Activated CD8-positive, alpha-beta memory T cell treated with anti-CD3 and anti-CD28 coated beads, Interleukin-2, amount 50 U/mL, for 1 hour (primary cell): ENCODE measurements around the gene AKAP1.
A peak's percentile ranks its signal among the peaks of the same experiment; 100 is the strongest.

Experiments used
- DNase-seq: peaks from one replicate; pipeline ENCODE4 v3.0.0-alpha.2; 2020; ENCODE audit errors: extremely low read depth

Gene AKAP1

DNA sequence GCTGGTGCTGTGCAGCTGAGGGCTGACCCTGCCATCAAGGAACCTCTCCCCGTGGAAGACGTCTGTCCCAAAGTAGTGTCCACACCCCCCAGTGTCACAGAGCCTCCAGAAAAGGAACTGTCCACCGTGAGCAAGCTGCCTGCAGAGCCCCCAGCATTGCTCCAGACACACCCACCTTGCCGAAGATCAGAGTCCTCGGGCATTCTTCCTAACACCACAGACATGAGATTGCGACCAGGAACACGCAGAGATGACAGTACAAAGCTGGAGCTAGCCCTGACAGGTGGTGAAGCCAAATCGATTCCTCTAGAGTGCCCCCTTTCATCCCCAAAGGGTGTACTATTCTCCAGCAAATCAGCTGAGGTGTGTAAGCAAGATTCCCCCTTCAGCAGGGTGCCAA lies 20.5 kb downstream of the AKAP1 start:
- no peak for DNase-seq

DNA sequence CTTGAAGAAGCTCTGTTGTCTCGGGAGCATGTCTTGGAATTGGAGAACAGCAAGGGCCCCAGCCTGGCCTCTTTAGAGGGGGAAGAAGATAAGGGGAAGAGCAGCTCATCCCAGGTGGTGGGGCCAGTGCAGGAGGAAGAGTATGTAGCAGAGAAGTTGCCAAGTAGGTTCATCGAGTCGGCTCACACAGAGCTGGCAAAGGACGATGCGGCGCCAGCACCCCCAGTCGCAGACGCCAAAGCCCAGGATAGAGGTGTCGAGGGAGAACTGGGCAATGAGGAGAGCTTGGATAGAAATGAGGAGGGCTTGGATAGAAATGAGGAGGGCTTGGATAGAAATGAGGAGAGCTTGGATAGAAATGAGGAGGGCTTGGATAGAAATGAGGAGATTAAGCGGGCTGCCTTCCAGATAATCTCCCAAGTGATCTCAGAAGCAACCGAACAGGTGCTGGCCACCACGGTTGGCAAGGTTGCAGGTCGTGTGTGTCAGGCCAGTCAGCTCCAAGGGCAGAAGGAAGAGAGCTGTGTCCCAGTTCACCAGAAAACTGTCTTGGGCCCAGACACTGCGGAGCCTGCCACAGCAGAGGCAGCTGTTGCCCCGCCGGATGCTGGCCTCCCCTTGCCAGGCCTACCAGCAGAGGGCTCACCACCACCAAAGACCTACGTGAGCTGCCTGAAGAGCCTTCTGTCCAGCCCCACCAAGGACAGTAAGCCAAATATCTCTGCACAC lies 21.2 kb downstream of the AKAP1 start:
- no peak for DNase-seq

DNA sequence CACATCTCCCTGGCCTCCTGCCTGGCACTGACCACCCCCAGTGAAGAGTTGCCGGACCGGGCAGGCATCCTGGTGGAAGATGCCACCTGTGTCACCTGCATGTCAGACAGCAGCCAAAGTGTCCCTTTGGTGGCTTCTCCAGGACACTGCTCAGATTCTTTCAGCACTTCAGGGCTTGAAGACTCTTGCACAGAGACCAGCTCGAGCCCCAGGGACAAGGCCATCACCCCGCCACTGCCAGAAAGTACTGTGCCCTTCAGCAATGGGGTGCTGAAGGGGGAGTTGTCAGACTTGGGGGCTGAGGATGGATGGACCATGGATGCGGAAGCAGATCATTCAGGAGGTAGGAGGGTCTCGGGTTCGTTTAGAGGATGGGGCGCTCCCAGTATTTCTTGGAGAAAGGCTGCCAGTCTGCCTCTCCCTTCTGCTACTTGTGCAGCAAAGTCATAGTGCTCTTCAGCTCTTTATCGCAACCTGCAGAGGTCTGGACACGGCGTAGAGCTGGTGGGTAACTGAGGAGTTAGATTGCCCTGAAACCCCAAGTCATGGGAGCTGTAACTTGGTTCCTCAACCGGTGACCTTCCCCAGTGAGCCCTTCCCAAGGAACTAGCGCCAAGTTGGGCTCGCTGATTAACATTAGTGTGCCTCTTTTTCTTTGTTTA lies 21.9 kb downstream of the AKAP1 start:
- DNase-seq, result no peak

GRCh38 chr17:57107498-57108101 lies 22.6 kb downstream of the AKAP1 start:
- DNase-seq, result no peak

DNA sequence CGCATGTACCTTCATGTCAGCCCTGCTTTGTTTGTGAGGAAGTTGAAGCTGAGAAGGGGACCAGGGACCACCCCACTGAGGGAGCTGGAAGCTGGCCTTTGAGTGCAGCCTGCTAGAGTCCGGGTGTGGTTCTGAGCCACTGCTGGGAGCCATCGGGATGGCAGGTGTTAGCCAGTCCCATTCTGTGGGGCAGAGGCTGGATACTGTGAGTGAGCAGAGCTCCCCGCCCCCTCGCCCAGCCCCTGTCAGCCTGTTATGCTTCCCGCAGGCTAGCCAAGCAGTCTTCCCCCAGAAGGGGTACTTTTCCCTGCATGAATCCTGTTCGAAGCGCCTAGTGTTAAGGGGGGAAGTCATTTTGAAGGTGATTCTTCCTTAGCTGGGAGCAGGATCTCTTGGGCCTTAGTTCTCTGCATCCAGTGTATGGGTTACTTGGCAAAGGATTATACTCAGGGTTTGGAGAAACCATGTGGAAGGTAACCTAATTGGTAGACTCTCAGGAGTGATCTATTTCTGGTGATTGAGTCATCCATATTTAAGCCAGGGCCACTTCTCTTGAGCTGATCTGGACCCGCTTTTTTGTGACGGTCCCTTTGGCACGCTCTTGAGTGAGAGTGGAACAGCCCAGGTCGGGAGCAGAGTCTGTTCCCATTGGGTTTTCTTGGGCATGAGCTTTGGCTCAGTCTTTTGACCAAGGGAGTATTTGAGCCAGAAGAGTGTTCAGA lies 23.8 kb downstream of the AKAP1 start:
- DNase-seq, result no peak

DNA sequence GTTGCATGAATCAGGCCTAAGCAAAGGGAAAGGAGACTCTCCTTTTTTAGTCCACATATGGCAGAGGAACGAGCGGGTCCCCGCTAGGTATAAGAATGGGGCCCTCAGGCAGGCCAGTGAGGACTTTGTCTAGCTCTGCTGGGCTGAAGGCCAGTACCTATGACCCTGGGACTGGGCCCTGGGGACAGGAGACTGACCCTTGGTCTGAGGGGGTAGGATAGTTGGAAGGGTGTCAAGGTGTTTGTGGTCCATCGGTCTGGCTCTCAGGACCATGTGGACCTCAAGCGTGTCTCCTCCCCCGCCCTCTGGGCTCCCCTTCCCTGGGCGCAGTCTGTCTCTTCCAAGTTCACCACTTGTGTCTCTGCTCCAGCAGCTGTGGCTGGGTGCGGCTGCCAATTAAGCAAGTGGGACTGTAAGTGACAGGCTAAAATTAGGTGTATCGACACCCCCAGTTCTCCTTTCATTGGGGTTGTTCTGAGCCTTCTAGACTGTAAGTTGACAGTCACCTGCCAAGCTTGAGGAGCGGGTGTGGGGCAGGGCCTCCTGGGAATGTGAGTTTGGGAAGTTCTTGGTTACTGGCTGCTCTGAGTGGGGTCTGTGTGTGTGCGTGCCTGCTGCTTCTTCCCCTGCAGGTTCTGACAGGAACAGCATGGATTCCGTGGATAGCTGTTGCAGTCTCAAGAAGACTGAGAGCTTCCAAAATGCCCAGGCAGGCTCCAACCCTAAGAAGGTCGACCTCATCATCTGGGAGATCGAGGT lies 24.5 kb downstream of the AKAP1 start:
- DNase-seq, result no peak

GRCh38 chr17:57110152-57110542 lies 25.1 kb downstream of the AKAP1 start:
- no peak for DNase-seq

GRCh38 chr17:57110579-57111325 lies 25.7 kb downstream of the AKAP1 start:
- no peak for DNase-seq

GRCh38 chr17:57111386-57111785 lies 26.3 kb downstream of the AKAP1 start:
- DNase-seq, result no peak

DNA sequence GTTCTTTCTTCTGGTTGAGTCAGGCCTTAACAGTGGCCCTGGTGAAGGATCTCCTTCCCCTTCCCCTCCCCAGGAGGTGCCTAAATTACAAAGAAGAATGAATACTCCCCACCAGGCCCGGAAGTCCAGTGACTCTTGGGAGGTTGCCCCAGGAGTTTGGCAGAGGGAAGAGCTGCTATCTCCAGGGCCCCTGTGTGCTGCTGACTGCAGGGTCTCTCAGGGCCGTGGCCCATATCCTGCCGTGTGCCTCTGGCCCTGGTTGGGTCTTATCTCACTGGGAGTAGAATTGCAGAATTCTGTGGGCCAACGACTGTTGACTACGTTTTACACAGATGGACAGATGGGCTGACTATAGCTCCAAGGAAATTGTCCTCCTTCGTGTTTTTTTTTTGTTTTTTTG lies 28.0 kb downstream of the AKAP1 start:
- DNase-seq, result no peak

- DNase-seq, result no peak
Measured at GRCh38 chr17:57113656-57114055, 28.6 kb downstream of the AKAP1 start.

DNA sequence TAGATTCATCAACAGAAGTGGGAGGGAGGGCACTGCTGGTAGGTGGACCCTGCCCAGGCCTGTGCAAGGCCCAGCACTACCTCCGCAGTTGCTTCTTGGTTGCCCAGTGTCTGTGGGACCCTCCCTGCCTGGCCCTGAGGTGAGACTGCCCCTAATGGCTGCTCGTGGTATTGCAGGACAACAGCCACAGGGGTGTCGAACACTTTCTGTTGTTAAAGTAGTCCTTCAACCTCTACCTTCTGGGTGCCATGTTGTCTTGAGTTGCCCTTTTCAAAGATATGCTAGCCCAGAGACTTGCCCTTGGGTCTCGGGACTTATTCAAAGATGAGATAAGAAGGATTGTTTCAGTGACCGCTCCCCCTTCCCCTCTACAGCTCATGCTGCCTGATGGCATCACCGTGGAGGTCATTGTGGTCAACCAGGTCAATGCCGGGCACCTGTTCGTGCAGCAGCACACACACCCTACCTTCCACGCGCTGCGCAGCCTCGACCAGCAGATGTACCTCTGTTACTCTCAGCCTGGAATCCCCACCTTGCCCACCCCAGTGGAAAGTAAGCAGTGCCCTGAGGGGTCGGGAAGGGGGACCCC lies 29.1 kb downstream of the AKAP1 start:
- DNase-seq, result peak; percentile 8

DNA sequence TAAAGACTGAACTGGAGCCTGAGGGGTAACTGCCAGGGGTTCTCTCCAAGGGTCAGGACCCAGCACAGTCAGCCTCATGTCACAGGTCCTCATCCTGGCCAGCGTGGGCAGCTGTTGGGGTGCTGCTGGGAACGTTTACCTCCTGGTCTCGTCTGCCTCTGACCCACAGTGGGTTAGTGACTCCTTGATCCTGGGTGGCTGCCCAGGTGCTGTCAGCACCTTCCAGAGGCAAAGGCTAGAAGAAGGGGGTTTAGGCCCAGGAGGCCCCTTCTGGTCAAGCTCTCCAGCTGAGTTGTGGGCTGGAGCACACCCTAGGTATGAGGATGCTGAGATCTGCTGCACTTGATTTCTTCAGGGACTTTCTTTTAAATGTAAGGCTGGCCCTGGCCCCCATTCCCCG lies 30.3 kb downstream of the AKAP1 start:
- DNase-seq, result no peak

- DNase-seq, result no peak
Measured at GRCh38 chr17:57115916-57116315, 30.9 kb downstream of the AKAP1 start.

GRCh38 chr17:57117798-57118197 lies 32.8 kb downstream of the AKAP1 start:
- DNase-seq, result no peak

DNA sequence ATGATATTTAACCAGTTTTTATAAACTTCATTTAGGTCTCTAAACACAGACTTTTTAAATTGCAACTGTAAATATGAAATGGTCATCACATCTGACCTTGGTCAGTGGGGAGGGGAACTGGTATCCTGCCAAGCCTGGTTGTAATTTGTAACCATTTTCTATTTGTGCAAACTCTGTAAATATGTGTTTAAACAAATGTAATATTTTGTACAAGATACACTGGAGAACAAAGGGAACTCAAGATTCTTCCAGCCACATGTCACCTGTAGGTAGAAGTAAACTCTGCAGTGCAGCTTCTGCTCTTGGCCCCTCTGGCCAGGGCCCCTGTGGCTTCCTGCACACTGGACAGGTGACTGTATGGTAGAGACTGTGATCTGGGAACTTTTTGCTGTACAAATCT lies 35.8 kb downstream of the AKAP1 start:
- DNase-seq, result no peak

DNA sequence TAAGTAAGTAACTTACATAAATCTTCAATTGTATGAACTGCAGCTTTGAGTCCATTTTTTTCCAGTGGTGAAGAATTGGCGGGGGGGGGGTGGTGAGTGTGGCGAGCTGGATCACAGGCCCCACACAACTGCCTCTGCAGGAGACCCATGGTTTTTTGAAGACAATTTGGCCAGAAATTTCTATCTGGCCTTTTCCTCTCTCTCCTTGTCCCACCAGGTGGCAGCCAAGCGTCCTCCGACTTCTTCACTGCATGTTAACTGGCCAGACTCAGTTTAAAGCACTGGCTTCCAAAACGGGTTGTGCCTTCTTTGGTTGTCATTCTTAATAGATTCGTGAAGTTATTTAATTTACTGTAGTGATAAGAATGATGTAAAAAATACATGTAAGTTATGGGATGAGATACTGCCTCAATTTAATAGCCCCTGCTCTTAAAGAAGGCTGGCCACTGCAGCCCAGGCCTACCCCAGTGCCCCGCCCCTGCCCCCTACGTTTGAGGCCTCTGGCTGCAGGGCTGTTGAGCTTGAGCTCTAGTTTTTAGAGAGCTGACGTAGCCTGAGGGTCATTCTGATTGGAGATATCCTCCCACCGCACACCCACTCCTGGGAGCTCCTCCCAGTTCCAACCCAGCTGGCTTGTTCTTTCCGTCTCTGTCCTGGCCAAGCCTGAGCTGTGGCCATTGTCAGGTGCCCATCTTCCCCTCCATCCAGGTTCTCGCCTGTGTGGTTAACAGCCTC lies 36.4 kb downstream of the AKAP1 start:
- DNase-seq, result no peak

DNA sequence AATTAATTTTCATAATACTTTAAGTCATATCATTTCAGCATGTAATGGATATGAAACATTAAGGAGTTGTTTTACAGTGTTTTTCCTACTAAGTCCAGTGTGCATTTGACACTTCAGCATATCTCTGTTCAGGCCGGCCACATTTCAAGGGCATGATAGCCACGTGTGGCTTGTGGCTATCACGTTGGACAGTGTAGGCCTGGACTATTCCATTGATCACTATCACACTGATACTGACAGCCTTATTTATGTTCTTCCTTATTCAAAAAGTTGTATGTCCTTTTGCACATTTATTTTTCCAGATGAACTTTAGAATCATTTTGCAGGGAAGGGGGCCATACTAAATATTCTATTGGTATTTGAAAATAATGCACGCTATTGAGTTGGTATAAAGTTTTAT lies 39.0 kb downstream of the AKAP1 start:
- DNase-seq, result no peak

- DNase-seq, result no peak
Measured at GRCh38 chr17:57125406-57125805, 40.4 kb downstream of the AKAP1 start.

DNA sequence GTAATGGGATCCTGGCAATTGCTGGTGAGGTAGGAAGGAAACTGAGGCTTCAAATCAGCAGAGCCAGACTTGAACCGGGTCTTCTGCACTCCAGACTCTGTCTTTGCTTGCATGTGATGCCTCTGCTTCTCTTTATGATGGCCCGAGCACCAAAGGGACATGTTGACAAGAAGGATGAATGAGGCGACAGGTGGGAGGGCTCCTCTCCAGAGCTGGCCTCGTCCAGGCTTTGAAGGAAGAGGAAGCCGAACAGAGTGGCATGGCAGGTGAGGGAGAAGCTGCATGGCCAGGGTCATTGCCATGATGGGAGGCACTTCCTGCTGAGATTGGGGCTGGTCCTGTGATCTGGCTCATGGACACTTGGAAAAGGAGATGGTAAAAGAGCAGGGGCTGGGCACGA lies 40.8 kb downstream of the AKAP1 start:
- DNase-seq, result no peak
